Activated CD8-positive, alpha-beta T cell treated with anti-CD3 and anti-CD28 coated beads for 36 hours (primary cell): ENCODE measurements around the gene NELFA. TPM values are rescaled to one million over a fixed set of nuclear protein-coding genes. Genes with fewer than 3 reads are reported as not detected.
A peak's percentile ranks its signal among the peaks of the same experiment; 100 is the strongest.

Experiments used
- ATAC-seq: fragments of 200-7000 bp; cut with Tn5 transposase; one replicate; pipeline ENCODE4 v1.10.0; 2021; ENCODE audit warnings: mild to moderate bottlenecking, moderate library complexity
- CTCF ChIA-PET: fragments of 350-600 bp; sonication (Branson Sonifier 250); formaldehyde crosslinking; loops from one replicate; lab custom pipeline; 2021; ENCODE audit warnings: antibody characterized with exemption; lab: Charles Lee
- POLR2A ChIA-PET: fragments of 350-600 bp; sonication (Branson Sonifier 250); formaldehyde crosslinking; loops from one replicate; lab custom pipeline; 2021; ENCODE audit warnings: antibody characterized with exemption; lab: Charles Lee
- DNase-seq: peaks from one replicate; pipeline ENCODE4 v3.0.0-alpha.2; 2020
- H3K27ac Mint-ChIP-seq: one replicate; pipeline ENCODE4 v1.8.0; 2021; ENCODE audit warnings: mild to moderate bottlenecking, mixed read lengths
- H3K27me3 Mint-ChIP-seq: one replicate; pipeline ENCODE4 v1.8.0; 2021; ENCODE audit warnings: mixed read lengths
- H3K36me3 Mint-ChIP-seq: one replicate; pipeline ENCODE4 v1.8.0; 2021; ENCODE audit warnings: low read depth, mixed read lengths
- H3K4me1 Mint-ChIP-seq: one replicate; pipeline ENCODE4 v1.8.0; 2021; ENCODE audit warnings: low read depth, mixed read lengths
- H3K4me3 Mint-ChIP-seq: one replicate; pipeline ENCODE4 v1.8.0; 2021; ENCODE audit warnings: mild to moderate bottlenecking, moderate library complexity, mixed read lengths
- H3K9me3 Mint-ChIP-seq: one replicate; pipeline ENCODE4 v1.8.0; 2021; ENCODE audit warnings: mixed read lengths
- intact Hi-C: fragments of 100-400 bp; cut with micrococcal nuclease; formaldehyde crosslinking; loops from one replicate; pipeline ENCODE4 v1.10.0; 2022
- total RNA-seq, 2 experiments: library from RNA; stranded (reverse); gene quantifications; one replicate each; pipeline ENCODE4 v1.2.3, GENCODE V29; 2021
- TF ChIP-seq, protein P1 (sequence below): fragments of 200-600 bp; IDR thresholded peaks from one replicate; pipeline ENCODE4 v1.8.0; 2022; ENCODE audit warnings: antibody characterized with exemption, mild to moderate bottlenecking

NELFA gene
- total RNA-seq, 2 experiments from 2014 or later = 43.9 to 46.3 TPM

DNA sequence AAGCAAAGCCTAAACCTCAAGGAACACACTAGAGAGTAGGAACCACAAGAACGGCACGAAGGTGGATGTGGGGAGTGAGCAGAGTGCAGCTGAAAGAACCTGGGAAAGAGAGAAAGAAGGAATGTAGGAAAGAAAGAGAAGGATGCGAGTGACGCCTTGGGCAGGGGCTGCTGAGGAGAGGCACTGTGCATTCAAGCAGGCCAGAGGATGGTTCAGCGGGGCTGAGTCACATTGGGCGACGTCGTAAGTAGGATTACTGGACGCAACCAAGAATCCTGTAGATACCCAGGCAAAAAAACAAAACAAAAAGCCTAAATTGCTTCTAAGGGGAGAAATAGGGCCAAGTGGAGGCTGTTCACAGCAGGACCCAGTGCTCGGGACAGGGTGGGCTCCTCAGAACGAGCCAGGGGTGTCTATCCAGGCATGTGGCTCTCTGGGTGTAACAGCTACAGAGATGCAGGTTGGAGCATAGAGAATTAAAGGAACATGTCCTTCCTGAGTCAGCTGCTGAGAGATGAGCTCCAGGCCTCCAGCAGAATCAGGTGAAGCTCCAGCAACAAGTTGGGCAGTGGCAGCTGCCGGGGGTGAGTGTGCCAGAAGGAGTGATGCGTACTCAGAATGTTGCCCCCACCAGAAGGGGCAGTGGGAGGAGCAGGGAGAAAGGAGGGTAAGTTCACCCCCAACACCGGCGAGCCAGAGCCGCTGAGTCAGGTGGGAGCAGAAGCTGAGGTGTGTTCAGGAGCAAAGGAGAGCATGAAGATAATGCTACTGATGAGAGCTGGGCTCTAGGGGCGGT lies 38.6 kb downstream of the NELFA start:
- Mint-ChIP-seq H3K4me1 (peaks cover 8% of the 10 kb centered on the region), H3K4me3 (no peak overlapping the region), H3K27ac (no peak overlapping the region), H3K9me3 (peaks cover 1% of the 10 kb centered on the region), H3K36me3 (peaks cover 58% of the 10 kb centered on the region), H3K27me3 (no peaks in the 10 kb centered on the region)
- CTCF ChIA-PET = no interaction called here
- TF ChIP-seq, protein P1, sequence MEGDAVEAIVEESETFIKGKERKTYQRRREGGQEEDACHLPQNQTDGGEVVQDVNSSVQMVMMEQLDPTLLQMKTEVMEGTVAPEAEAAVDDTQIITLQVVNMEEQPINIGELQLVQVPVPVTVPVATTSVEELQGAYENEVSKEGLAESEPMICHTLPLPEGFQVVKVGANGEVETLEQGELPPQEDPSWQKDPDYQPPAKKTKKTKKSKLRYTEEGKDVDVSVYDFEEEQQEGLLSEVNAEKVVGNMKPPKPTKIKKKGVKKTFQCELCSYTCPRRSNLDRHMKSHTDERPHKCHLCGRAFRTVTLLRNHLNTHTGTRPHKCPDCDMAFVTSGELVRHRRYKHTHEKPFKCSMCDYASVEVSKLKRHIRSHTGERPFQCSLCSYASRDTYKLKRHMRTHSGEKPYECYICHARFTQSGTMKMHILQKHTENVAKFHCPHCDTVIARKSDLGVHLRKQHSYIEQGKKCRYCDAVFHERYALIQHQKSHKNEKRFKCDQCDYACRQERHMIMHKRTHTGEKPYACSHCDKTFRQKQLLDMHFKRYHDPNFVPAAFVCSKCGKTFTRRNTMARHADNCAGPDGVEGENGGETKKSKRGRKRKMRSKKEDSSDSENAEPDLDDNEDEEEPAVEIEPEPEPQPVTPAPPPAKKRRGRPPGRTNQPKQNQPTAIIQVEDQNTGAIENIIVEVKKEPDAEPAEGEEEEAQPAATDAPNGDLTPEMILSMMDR = no peak
- intact Hi-C loops = no loop called here
- no peak for DNase-seq
- POLR2A ChIA-PET = no interaction called here
- no peak for ATAC-seq

GRCh38 chr4:1968686-1969295 lies 40.0 kb downstream of the NELFA start:
- POLR2A ChIA-PET = no interaction called here
- no peak overlapping the region for H3K27ac Mint-ChIP-seq
- DNase-seq = no peak
- CTCF ChIA-PET = no interaction called here
- intact Hi-C loops = no loop called here
- H3K36me3 Mint-ChIP-seq = peaks cover 62% of the 10 kb centered on the region
- ATAC-seq = no peak
- no peaks in the 10 kb centered on the region for H3K27me3 Mint-ChIP-seq
- peaks cover 10% of the 10 kb centered on the region for H3K4me1 Mint-ChIP-seq
- TF ChIP-seq, protein P1 = no peak
- no peak overlapping the region for H3K4me3 Mint-ChIP-seq
- peaks cover 3% of the 10 kb centered on the region for H3K9me3 Mint-ChIP-seq

DNA sequence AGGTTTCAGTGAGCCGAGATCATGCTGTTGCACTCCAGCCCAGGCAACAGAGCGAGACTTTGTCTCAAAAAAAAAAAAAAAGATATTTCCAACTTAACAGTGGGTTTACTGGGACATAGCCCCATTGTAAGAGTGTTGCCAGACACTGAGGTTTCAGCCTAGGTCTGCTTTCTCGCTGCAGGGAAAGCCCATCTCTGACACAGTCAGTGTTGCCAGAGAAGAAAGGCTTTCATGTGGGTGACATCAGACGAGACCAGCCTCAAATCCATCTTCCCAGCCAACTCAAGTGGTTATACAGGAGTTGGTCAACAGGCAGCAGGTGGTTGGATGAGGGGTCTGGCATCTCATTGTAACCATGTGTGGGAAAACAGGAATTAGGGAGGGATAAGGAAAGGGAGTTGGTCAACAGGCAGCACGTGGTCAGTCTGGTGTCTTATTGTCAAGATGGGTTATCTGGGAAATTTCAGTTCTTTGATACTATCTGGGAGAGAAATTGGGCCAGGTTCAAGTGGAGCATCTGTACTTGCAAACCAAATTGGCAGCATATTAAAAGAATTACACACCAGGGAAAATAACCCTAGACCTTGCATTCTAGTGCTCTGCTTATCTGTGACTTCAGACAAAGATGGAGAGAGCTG lies 41.1 kb downstream of the NELFA start:
- POLR2A ChIA-PET = no interaction called here
- H3K27ac Mint-ChIP-seq = no peak overlapping the region
- TF ChIP-seq, protein P1 = no peak
- H3K9me3 Mint-ChIP-seq = peaks cover 3% of the 10 kb centered on the region
- H3K36me3 Mint-ChIP-seq = peaks cover 66% of the 10 kb centered on the region
- no peak overlapping the region for H3K4me3 Mint-ChIP-seq
- H3K4me1 Mint-ChIP-seq = peaks cover 10% of the 10 kb centered on the region
- DNase-seq (no peak), ATAC-seq (no peak)
- CTCF ChIA-PET = no interaction called here
- intact Hi-C loops = no loop called here
- H3K27me3 Mint-ChIP-seq = no peaks in the 10 kb centered on the region

DNA sequence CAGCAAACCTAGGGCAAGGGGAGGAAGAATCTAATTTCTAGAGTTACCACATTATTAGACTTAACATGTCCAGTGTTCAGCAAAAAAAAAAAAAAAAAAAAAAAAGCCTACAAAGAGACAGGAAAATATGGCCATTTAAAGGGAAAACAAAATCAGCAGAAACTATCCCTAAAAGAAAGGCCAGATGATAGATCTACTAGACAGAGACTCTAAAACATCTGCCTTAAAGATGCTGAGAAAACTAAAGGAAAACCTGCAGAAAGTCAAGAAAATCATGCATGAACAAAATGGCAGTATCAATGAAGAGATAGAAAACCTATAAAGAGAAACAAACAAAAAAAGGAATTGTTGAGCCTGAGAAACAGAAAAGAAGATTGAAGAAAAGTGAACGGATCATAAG lies 43.8 kb downstream of the NELFA start:
- Mint-ChIP-seq H3K36me3 (peaks cover 78% of the 10 kb centered on the region), H3K9me3 (peaks cover 3% of the 10 kb centered on the region), H3K4me3 (no peak overlapping the region), H3K27me3 (no peaks in the 10 kb centered on the region), H3K4me1 (peaks cover 10% of the 10 kb centered on the region), H3K27ac (peak overlapping the region; percentile 27)
- ATAC-seq (no peak), DNase-seq (no peak)
- intact Hi-C loops = no loop called here
- CTCF ChIA-PET = no interaction called here
- POLR2A ChIA-PET = no interaction called here
- TF ChIP-seq, protein P1 = no peak

- TF ChIP-seq, protein P1 = no peak
- intact Hi-C loops = no loop called here
- Mint-ChIP-seq H3K27me3 (no peaks in the 10 kb centered on the region), H3K36me3 (peaks cover 77% of the 10 kb centered on the region), H3K27ac (no peak overlapping the region), H3K9me3 (peaks cover 3% of the 10 kb centered on the region), H3K4me3 (no peak overlapping the region), H3K4me1 (peaks cover 10% of the 10 kb centered on the region)
- DNase-seq (no peak), ATAC-seq (no peak)
- ChIA-PET CTCF (no interaction called here), POLR2A (interaction anchor here (1.0 kb wide), 1 partner anchor 45 kb away, joined by 3 read pairs; no protein-coding TSS in a partner anchor)
These were observed 44.3 kb downstream of the NELFA start for GRCh38 chr4:1964443-1964842.
